Stimulated activated CD4-positive, alpha-beta T cell treated with anti-CD3 and anti-CD28 coated beads, TNF-alpha, amount 100 ng/mL, for 48 hours (primary cell): ENCODE results near the gene SNRNP25.
"Not testable (repeated sequence)": the region's sequence is repeated elsewhere in the genome, so short reads cannot be mapped to it uniquely, and the experiment has no call there.

Experiments used
- DNase-seq, 3 donors: peaks; one replicate each; pipeline ENCODE4 v3.0.0-alpha.2; 2020; ENCODE audit warnings: low read depth in 3 of 3

Gene SNRNP25

GRCh38 chr16:53346-54236 is at the start of gene SNRNP25, which contains the start of gene POLR3K:
SNRNP25 (plus strand) TSS chr16:53828; CDS start chr16:54017, 189 bp downstream.
POLR3K (minus strand) TSS chr16:53608; CDS start chr16:53586, 22 bp downstream.
- DNase-seq, result peak; percentile 94 to 98 (median 96)

- DNase-seq, result no peak
Measured at GRCh38 chr16:9903-10665, 43.5 kb upstream of the SNRNP25 start.

GRCh38 chr16:10772-11171 is 42.9 kb upstream of the SNRNP25 start:
- peak; percentile 62 to 94 (median 63) for DNase-seq

GRCh38 chr16:17062-17765 is 36.4 kb upstream of the SNRNP25 start:
- not testable (repeated sequence) for DNase-seq

GRCh38 chr16:20886-21285 is 32.7 kb upstream of the SNRNP25 start:
- not testable (repeated sequence) for DNase-seq

- DNase-seq, result not testable (repeated sequence)
Measured at GRCh38 chr16:24151-24550, 29.5 kb upstream of the SNRNP25 start.

GRCh38 chr16:25926-26348 is 27.7 kb upstream of the SNRNP25 start:
- DNase-seq, result not testable (repeated sequence)

- not testable (repeated sequence) for DNase-seq
Measured at GRCh38 chr16:30627-31026, 23.0 kb upstream of the SNRNP25 start.

- not testable (repeated sequence) for DNase-seq
Measured at GRCh38 chr16:33154-33876, 20.3 kb upstream of the SNRNP25 start.

GRCh38 chr16:33877-34647 is 19.6 kb upstream of the SNRNP25 start:
- DNase-seq, result no peak

GRCh38 chr16:34648-34987 is 19.0 kb upstream of the SNRNP25 start:
- DNase-seq, result no peak

GRCh38 chr16:35011-35677 is 18.5 kb upstream of the SNRNP25 start:
- DNase-seq, result no peak

- DNase-seq, result no peak
Measured at GRCh38 chr16:35678-36305, 17.8 kb upstream of the SNRNP25 start.

GRCh38 chr16:36336-36984 is 17.2 kb upstream of the SNRNP25 start:
- DNase-seq, result no peak

- no peak for DNase-seq
Measured at GRCh38 chr16:37511-37910, 16.1 kb upstream of the SNRNP25 start.

GRCh38 chr16:38206-38605 is 15.4 kb upstream of the SNRNP25 start:
- DNase-seq, result not testable (repeated sequence)

- DNase-seq, result peak in 2 of 3 donors; percentile 26 to 27
Measured at GRCh38 chr16:38941-39892, 14.4 kb upstream of the SNRNP25 start.
